Fibroblast of lung (primary cell): ENCODE data around the gene TTC9B. TPM values are rescaled to one million over a fixed set of nuclear protein-coding genes. Genes with fewer than 3 reads are reported as not detected.

ENCODE experiments used
- DNase-seq, 2 donors: peaks; one replicate each; pipeline versions ENCODE4 v3.0.0 to v3.0.0-alpha.2; 2010; ENCODE audit warnings: low read depth in 2 of 2
- H2AFZ ChIP-seq: 2 replicates; pipeline ENCODE4 v1.5.1; 2012; ENCODE audit warnings: low read length, control low read depth, inconsistent platforms
- H3K27ac ChIP-seq: 2 replicates; pipeline ENCODE4 v1.5.1; 2011; ENCODE audit warnings: low read length, control low read depth; ENCODE audit not compliant: insufficient read depth
- H3K27me3 ChIP-seq: 2 replicates; pipeline ENCODE4 v1.5.1; 2011; ENCODE audit warnings: mild to moderate bottlenecking, low read length; ENCODE audit not compliant: control insufficient read depth, insufficient read depth
- H3K36me3 ChIP-seq: 2 replicates; pipeline ENCODE4 v1.5.1; 2011; ENCODE audit warnings: low read length; ENCODE audit not compliant: control insufficient read depth, insufficient read depth
- H3K4me1 ChIP-seq: 2 replicates; pipeline ENCODE4 v1.5.1; 2011; ENCODE audit warnings: low read length; ENCODE audit not compliant: control insufficient read depth, insufficient read depth; ENCODE audit errors: extremely low read depth
- H3K4me2 ChIP-seq: 2 replicates; pipeline ENCODE4 v1.5.1; 2011; ENCODE audit warnings: low read length, control low read depth; ENCODE audit not compliant: insufficient read depth; ENCODE audit errors: extremely low read depth
- H3K4me3 ChIP-seq, 4 experiments: fragments of 200-600 bp in 1 of 4; sonication (generic) in 1 of 4; replicated peaks in 1 of 4; 2 replicates each; pipeline ENCODE4 v1.5.1; 2011 to 2016; ENCODE audit warnings: low read length in 4 of 4, low read depth in 3 of 4, mild to moderate bottlenecking in 3 of 4, control low read depth in 2 of 4, inconsistent platforms in 1 of 4, mixed read lengths in 1 of 4; ENCODE audit not compliant: insufficient read depth in 1 of 4; ENCODE audit errors: control extremely low read depth in 1 of 4
- H3K79me2 ChIP-seq: 2 replicates; pipeline ENCODE4 v1.5.1; 2012; ENCODE audit warnings: mild to moderate bottlenecking, low read length, inconsistent platforms; ENCODE audit not compliant: control insufficient read depth, insufficient read depth
- H3K9ac ChIP-seq: 2 replicates; pipeline ENCODE4 v1.5.1; 2011; ENCODE audit warnings: mild to moderate bottlenecking, low read length, control low read depth; ENCODE audit not compliant: insufficient read depth
- H3K9me3 ChIP-seq: 2 replicates; pipeline ENCODE4 v1.5.1; 2012; ENCODE audit warnings: low read depth, low read length; ENCODE audit not compliant: control insufficient read depth, insufficient read depth
- H4K20me1 ChIP-seq: 2 replicates; pipeline ENCODE4 v1.5.1; 2011; ENCODE audit warnings: low read length; ENCODE audit not compliant: control insufficient read depth, insufficient read depth; ENCODE audit errors: extremely low read depth
- EZH2 ChIP-seq: IDR thresholded peaks from 2 replicates; pipeline ENCODE4 v1.5.1; 2012; ENCODE audit warnings: low read length, control low read depth, mild to moderate bottlenecking; ENCODE audit errors: missing control alignments
- polyA plus RNA-seq, 2 donors: library from polyadenylated mRNA; depleted of rRNA in 1 of 2; stranded (reverse) in 1 of 2; unstranded in 1 of 2; fragments of >200 nt; gene quantifications; 2 replicates each; pipeline ENCODE4 v1.2.1, GENCODE V29; 2011 to 2012; ENCODE audit warnings: missing spikeins in 1 of 2
- total RNA-seq: library from RNA; depleted of rRNA; stranded (reverse); fragments of >200 nt; gene quantifications from 2 replicates; pipeline ENCODE4 v1.2.1, GENCODE V29; 2014
- TF ChIP-seq, protein P1 (sequence below), 2 donors: IDR thresholded peaks in 1 of 2; conservative IDR thresholded peaks in 1 of 2; 1 replicate in 1 of 2; 2 replicates in 1 of 2; pipeline ENCODE4 v1.5.1; 2011 to 2012; ENCODE audit warnings: low read length in 2 of 2, control low read depth in 1 of 2, inconsistent platforms in 1 of 2, low read depth in 1 of 2, mild to moderate bottlenecking in 1 of 2

TTC9B gene
- total and polyA plus RNA-seq, 2 donors (not counting 1 experiment from before 2014, with no cell fraction given) = not detected

- Histone ChIP-seq H3K27ac (no peak overlapping the region), H3K79me2 (no peaks in the 10 kb centered on the region), H3K4me1 (no peaks in the 10 kb centered on the region), H3K36me3 (no peaks in the 10 kb centered on the region), H3K9ac (no peak overlapping the region), H3K4me3 (no peak overlapping the region), H2AFZ (no peak overlapping the region), H3K27me3 (no peaks in the 10 kb centered on the region), H3K4me2 (no peak overlapping the region), H3K9me3 (no peaks in the 10 kb centered on the region), H4K20me1 (no peaks in the 10 kb centered on the region)
- TF ChIP-seq, protein P1, sequence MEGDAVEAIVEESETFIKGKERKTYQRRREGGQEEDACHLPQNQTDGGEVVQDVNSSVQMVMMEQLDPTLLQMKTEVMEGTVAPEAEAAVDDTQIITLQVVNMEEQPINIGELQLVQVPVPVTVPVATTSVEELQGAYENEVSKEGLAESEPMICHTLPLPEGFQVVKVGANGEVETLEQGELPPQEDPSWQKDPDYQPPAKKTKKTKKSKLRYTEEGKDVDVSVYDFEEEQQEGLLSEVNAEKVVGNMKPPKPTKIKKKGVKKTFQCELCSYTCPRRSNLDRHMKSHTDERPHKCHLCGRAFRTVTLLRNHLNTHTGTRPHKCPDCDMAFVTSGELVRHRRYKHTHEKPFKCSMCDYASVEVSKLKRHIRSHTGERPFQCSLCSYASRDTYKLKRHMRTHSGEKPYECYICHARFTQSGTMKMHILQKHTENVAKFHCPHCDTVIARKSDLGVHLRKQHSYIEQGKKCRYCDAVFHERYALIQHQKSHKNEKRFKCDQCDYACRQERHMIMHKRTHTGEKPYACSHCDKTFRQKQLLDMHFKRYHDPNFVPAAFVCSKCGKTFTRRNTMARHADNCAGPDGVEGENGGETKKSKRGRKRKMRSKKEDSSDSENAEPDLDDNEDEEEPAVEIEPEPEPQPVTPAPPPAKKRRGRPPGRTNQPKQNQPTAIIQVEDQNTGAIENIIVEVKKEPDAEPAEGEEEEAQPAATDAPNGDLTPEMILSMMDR (conservative IDR thresholded peaks at IDR 0.05 in 1 of 2, IDR thresholded peaks at IDR 0.05 in 1 of 2; ENCODE audit: low read depth in 1 of 2, low read length in 2 of 2) = no peak
- TF ChIP-seq EZH2 = no peak
- DNase-seq = peak in 1 of 2 donors; percentile 27
Measured at GRCh38 chr19:40200341-40201099, 17.7 kb downstream of the TTC9B start.

GRCh38 chr19:40198272-40198990 is 19.8 kb downstream of the TTC9B start:
- no peaks in the 10 kb centered on the region for H3K4me1 ChIP-seq
- no peaks in the 10 kb centered on the region for H3K9me3 ChIP-seq
- H3K36me3 ChIP-seq = no peaks in the 10 kb centered on the region
- no peaks in the 10 kb centered on the region for H3K27me3 ChIP-seq
- TF ChIP-seq, protein P1 (conservative IDR thresholded peaks at IDR 0.05 in 1 of 2, IDR thresholded peaks at IDR 0.05 in 1 of 2; ENCODE audit: low read depth in 1 of 2, low read length in 2 of 2) = no peak
- TF ChIP-seq EZH2 = no peak
- H3K79me2 ChIP-seq = no peaks in the 10 kb centered on the region
- no peak overlapping the region for H2AFZ ChIP-seq
- no peak overlapping the region for H3K27ac ChIP-seq
- H4K20me1 ChIP-seq = no peaks in the 10 kb centered on the region
- H3K4me3 ChIP-seq = no peak overlapping the region
- H3K4me2 ChIP-seq = no peak overlapping the region
- no peak overlapping the region for H3K9ac ChIP-seq
- DNase-seq = no peak

DNA sequence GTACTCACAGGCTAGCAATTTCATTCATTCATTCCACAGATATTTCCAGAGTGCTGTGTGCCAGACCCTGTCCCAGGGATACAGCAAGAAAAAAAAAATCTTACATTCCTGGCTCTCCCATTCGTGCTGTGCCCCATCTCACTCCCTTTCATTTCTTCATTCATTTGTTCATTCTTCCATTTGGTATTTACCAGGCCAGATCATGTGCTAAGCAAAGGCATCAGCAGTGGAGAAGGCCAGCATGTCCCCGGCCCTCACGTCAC is 24.7 kb downstream of the TTC9B start:
- Histone ChIP-seq H3K79me2 (no peaks in the 10 kb centered on the region), H3K4me2 (no peak overlapping the region), H3K9ac (no peak overlapping the region), H3K4me3 (no peak overlapping the region), H3K27ac (no peak overlapping the region), H3K27me3 (no peaks in the 10 kb centered on the region), H3K9me3 (no peaks in the 10 kb centered on the region), H3K36me3 (no peaks in the 10 kb centered on the region), H2AFZ (no peak overlapping the region), H3K4me1 (no peaks in the 10 kb centered on the region), H4K20me1 (no peaks in the 10 kb centered on the region)
- TF ChIP-seq EZH2 = no peak
- TF ChIP-seq, protein P1 (conservative IDR thresholded peaks at IDR 0.05 in 1 of 2, IDR thresholded peaks at IDR 0.05 in 1 of 2; ENCODE audit: low read depth in 1 of 2, low read length in 2 of 2) = no peak
- peak in 1 of 2 donors; percentile 58 for DNase-seq
